Colon (tissue), 2 donors: ENCODE data around the gene CABYR.

Source experiments
- FAIRE-seq: peaks from 2 replicates; lab custom pipeline; 2012; peaks lifted over from hg19 to GRCh38; lab: Jason Lieb, UNC
- donor health status: control.
- donor health status: control.

Gene CABYR

DNA sequence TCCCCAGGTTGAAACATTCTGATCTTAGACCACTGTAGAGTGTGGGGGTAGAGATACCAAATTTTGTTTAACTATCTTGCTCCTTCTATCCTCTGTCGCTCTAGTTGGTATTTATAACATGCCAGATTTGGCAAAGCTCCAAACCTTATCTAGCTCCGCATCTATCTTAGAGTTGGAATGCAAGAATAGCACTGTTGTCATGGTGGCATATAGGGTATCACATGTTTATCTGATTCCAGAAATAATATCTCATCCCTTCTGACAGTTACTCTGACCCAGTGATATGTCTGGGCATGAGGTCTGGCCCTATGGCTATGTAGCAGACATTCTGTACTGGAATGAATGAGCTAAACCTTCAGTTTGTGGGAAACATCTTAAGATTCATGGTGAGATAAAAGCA lies 51.7 kb downstream of the CABYR start:
- FAIRE-seq, result no peak

DNA sequence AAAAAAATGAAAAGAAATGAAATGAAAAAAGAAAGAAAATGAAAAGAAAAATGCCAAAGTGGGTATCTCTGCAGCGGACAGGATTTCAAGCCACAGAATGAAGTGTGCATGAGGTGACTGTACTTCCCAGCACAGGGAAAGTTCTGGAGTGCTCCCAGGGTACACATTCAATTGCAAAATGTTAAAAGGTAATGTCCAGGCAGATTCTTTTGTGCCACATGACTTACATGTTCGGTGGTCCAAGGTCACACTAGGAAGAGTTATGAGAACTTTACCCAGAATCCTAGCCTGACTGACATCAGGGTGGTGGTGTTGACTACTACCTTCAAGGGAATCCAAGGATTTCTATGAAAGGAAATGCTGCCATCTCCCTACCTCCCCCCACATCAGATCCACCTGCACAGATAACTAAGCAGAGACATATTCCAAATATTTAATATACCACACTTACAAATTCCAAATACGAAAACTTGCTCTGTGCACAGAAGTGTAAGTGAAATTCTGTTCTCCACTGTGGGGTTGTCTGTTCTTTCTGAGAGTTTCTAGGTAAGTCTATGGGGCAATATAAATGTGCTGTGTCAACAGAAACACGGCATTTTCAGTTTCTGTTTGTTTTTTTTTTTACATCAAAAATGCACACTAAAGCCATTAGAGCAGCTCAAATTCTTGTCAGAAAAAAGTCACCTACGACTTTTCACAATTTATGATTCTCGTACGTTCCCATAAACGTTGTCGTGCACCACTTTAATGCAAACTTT lies 56.6 kb downstream of the CABYR start:
- no peak for FAIRE-seq

GRCh38 chr18:24196764-24197163 lies 57.9 kb downstream of the CABYR start:
- FAIRE-seq, result no peak

- no peak for FAIRE-seq
These were observed 58.5 kb downstream of the CABYR start for GRCh38 chr18:24197412-24197811.

GRCh38 chr18:24198461-24198860 lies 59.6 kb downstream of the CABYR start:
- no peak for FAIRE-seq

- FAIRE-seq, result no peak
These were observed 60.6 kb downstream of the CABYR start for GRCh38 chr18:24199372-24199962.

GRCh38 chr18:24200494-24201290 lies 61.8 kb downstream of the CABYR start:
- no peak for FAIRE-seq

GRCh38 chr18:24201699-24202687 lies 63.1 kb downstream of the CABYR start:
- FAIRE-seq, result peak; percentile 51

DNA sequence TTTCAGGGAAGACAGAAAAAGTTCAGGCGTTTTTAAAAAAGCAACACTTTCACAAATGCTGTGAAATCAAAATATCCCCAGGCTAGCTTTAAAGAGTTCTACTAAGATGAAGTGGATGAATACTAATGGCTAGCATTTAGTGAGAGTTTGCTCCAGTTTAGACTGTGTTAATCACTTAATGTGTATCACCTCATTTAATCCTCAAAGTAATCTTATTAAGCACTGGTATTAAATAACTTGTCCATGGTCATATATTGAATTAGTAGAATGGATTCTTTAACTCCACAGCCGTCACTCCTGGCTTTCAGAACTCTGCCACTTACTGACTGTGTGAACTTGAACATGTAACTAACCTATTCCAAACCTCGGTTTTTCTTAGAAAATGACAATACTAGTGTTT lies 66.0 kb downstream of the CABYR start:
- FAIRE-seq, result no peak

DNA sequence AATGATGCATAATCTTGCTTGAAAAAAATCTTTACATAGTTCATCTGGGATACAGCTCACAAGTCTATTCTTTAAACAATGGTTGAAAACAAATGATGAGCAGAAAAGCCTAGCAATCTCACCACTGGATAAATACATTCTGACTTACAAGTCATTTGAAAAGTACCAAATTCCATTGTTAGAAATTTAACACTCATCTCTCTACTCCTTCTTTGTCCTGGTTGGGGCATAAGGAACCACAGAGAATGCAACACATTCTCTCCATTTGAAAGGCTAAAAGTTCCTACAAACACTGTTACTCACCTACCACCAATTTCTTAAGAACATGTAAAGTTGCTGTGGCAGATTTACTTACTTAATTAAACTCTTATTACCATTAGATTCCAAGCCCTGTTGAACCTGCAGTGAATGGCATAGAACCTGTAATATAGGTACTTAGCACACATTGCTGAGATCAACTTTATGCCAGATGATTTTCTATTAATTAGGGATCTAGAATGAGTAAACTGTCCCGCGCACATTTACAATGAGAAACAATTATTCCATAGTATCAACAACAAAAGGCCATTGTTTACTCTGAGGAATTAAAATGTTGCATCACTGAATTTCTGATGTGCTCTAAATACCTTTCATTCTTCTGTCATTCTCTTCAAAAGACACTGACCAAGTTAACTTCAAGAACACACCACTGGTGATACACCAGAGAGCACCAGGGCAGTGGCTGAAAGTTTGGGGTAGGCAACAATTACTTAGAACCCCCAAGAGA lies 69.6 kb downstream of the CABYR start:
- FAIRE-seq, result no peak

GRCh38 chr18:24209558-24209957 lies 70.7 kb downstream of the CABYR start:
- no peak for FAIRE-seq
